ENCODE data around the gene RNF166.

The RNF166 gene

GRCh38 chr16:88652762-88653063 is 53.5 kb downstream of the RNF166 start:
- TF ChIP-seq CTCF (IDR thresholded peaks at IDR 0.05; ENCODE audit: low read depth, low read length), result no peak
- H3K4me3 ChIP-seq (replicated peaks in 1 of 2; ENCODE audit: low read depth in 2 of 2, low read length in 2 of 2), result no peak overlapping the region
- no peak for DNase-seq (ENCODE audit: low read depth in 2 of 2)

- no peak for DNase-seq (ENCODE audit: low read depth in 2 of 2)
- TF ChIP-seq CTCF (IDR thresholded peaks at IDR 0.05; ENCODE audit: low read depth, low read length), result no peak
- no peak overlapping the region for H3K4me3 ChIP-seq (replicated peaks in 1 of 2; ENCODE audit: low read depth in 2 of 2, low read length in 2 of 2)
Observed at GRCh38 chr16:88651989-88652761, 54.0 kb downstream of the RNF166 start.

GRCh38 chr16:88651276-88651988 is 54.8 kb downstream of the RNF166 start:
- TF ChIP-seq CTCF (IDR thresholded peaks at IDR 0.05; ENCODE audit: low read depth, low read length), result no peak
- DNase-seq (ENCODE audit: low read depth in 2 of 2), result peak in 1 of 2 donors; percentile 48
- H3K4me3 ChIP-seq (replicated peaks in 1 of 2; ENCODE audit: low read depth in 2 of 2, low read length in 2 of 2), result peak overlapping the region; percentile 76

- peak within 1 kb of the TSS; percentile 76 for H3K4me3 ChIP-seq (replicated peaks in 1 of 2; ENCODE audit: low read depth in 2 of 2, low read length in 2 of 2)
- TF ChIP-seq CTCF (IDR thresholded peaks at IDR 0.05; ENCODE audit: low read depth, low read length), result no peak
- DNase-seq (ENCODE audit: low read depth in 2 of 2), result peak; percentile 66 to 71
Observed at GRCh38 chr16:88650749-88651275, 55.4 kb downstream of the RNF166 start, which contains the start of gene CYBA. Gene CYBA (minus strand): TSS chr16:88651053. CDS start chr16:88651013, 40 bp downstream.

GRCh38 chr16:88649924-88650748 is 56.1 kb downstream of the RNF166 start:
- peak in 1 of 2 donors; percentile 41 for DNase-seq (ENCODE audit: low read depth in 2 of 2)
- no peak for TF ChIP-seq CTCF (IDR thresholded peaks at IDR 0.05; ENCODE audit: low read depth, low read length)

GRCh38 chr16:88649195-88649923 is 56.8 kb downstream of the RNF166 start:
- TF ChIP-seq CTCF (IDR thresholded peaks at IDR 0.05; ENCODE audit: low read depth, low read length), result no peak
- H3K4me3 ChIP-seq (replicated peaks in 1 of 2; ENCODE audit: low read depth in 2 of 2, low read length in 2 of 2), result peak overlapping the region; percentile 76
- no peak for DNase-seq (ENCODE audit: low read depth in 2 of 2)

More at GRCh38 chr16:88649924-88650748, 56.1 kb downstream of the RNF166 start:
- H3K4me3 ChIP-seq (replicated peaks in 1 of 2; ENCODE audit: low read depth in 2 of 2, low read length in 2 of 2), result peak overlapping the region; percentile 76
